PC-9 (cell line): ENCODE results near the gene ARHGAP6.

Experiments
- EZH2 ChIP-seq: fragments of 200-600 bp; sonication (generic); IDR thresholded peaks from 2 replicates; pipeline ENCODE4 v1.8.0; 2017; ENCODE audit warnings: antibody characterized with exemption, low read depth
- TF ChIP-seq, protein P1 (sequence below): fragments of 200-600 bp; sonication (generic); conservative IDR thresholded peaks from 2 replicates; pipeline ENCODE4 v1.6.1; 2017; ENCODE audit warnings: mixed run types, antibody characterized with exemption, mild to moderate bottlenecking, moderate library complexity

GRCh38 chrX:11611161-11611560 lies 54.6 kb downstream of the ARHGAP6 start:
- TF ChIP-seq, protein P1, sequence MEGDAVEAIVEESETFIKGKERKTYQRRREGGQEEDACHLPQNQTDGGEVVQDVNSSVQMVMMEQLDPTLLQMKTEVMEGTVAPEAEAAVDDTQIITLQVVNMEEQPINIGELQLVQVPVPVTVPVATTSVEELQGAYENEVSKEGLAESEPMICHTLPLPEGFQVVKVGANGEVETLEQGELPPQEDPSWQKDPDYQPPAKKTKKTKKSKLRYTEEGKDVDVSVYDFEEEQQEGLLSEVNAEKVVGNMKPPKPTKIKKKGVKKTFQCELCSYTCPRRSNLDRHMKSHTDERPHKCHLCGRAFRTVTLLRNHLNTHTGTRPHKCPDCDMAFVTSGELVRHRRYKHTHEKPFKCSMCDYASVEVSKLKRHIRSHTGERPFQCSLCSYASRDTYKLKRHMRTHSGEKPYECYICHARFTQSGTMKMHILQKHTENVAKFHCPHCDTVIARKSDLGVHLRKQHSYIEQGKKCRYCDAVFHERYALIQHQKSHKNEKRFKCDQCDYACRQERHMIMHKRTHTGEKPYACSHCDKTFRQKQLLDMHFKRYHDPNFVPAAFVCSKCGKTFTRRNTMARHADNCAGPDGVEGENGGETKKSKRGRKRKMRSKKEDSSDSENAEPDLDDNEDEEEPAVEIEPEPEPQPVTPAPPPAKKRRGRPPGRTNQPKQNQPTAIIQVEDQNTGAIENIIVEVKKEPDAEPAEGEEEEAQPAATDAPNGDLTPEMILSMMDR: no peak
- no peak for TF ChIP-seq EZH2
